GM10266 (cell line): ENCODE measurements around the gene CASP9.
"Not testable (repeated sequence)": the region's sequence is repeated elsewhere in the genome, so short reads cannot be mapped to it uniquely, and the experiment has no call there.

Source experiments
- DNase-seq: peaks from one replicate; pipeline ENCODE4 v3.0.0; 2012; ENCODE audit errors: extremely low spot score
- CTCF ChIP-seq: IDR thresholded peaks from 2 replicates; pipeline ENCODE4 v1.5.1; 2012; ENCODE audit warnings: mild to moderate bottlenecking, low read depth; ENCODE audit not compliant: control insufficient read depth, insufficient read depth; ENCODE audit errors: missing control alignments

Gene CASP9

GRCh38 chr1:15493869-15494390 lies 30.1 kb downstream of the CASP9 start:
- no peak for TF ChIP-seq CTCF
- DNase-seq, result no peak

- TF ChIP-seq CTCF, result no peak
- DNase-seq, result no peak
These were observed 31.4 kb downstream of the CASP9 start for GRCh38 chr1:15492596-15492995.

GRCh38 chr1:15491010-15491409 lies 33.0 kb downstream of the CASP9 start:
- not testable (repeated sequence) for DNase-seq

- no peak for DNase-seq
- TF ChIP-seq CTCF, result no peak
These were observed 34.8 kb downstream of the CASP9 start for GRCh38 chr1:15489052-15489736.

- no peak for TF ChIP-seq CTCF
- DNase-seq, result no peak
These were observed 35.6 kb downstream of the CASP9 start for GRCh38 chr1:15488371-15488770.

- DNase-seq, result not testable (repeated sequence)
These were observed 37.0 kb downstream of the CASP9 start for GRCh38 chr1:15486844-15487610.

- DNase-seq, result no peak
- no peak for TF ChIP-seq CTCF
These were observed 38.4 kb downstream of the CASP9 start for GRCh38 chr1:15485636-15486035.

GRCh38 chr1:15484443-15484842 lies 39.6 kb downstream of the CASP9 start:
- not testable (repeated sequence) for DNase-seq
